ENCODE results near the gene EXOC6B.
"Not testable (repeated sequence)": the region's sequence is repeated elsewhere in the genome, so short reads cannot be mapped to it uniquely, and the experiment has no call there.

Gene EXOC6B

GRCh38 chr2:72539071-72539552, 286.7 kb downstream of the EXOC6B start:
- DNase-seq, result no peak

DNA sequence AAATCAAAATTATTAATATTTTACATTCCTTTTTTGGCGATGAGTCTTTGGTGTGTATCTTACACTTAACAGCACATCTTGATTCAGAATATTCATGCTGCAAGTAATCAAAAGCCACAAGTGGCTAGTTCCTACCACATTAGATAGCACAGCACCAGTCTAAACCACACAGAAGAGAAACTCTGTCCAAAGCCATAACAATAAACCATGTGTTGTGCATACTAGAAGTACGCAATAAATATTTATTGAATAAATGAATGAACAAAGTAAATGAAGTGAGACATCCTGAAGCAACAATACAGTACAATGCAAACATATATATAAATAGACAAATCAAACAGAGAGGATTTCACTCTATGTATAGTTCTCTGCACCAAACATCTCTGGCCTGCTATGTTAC, 287.3 kb downstream of the EXOC6B start:
- DNase-seq, result no peak

DNA sequence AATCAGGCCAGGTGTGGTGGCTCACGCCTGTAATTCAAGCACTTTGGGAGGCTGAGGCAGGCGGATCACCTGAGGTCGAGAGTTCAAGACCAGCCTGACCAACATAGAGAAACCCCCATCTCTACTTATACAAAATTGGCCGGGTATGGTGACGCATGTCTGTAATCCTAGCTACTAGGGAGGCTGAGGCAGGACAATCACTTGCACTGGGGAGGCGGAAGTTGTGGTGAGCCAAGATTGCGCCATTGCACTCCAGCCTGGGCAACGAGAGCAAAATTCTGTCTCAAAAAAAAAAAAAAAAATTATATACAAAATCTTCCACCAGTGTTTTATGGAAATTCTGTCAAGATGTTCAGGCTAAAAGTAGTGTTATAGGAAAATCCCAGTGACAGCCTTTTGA, 290.2 kb downstream of the EXOC6B start:
- DNase-seq, result peak in 2 of 3 donors; percentile 1 to 3

DNA sequence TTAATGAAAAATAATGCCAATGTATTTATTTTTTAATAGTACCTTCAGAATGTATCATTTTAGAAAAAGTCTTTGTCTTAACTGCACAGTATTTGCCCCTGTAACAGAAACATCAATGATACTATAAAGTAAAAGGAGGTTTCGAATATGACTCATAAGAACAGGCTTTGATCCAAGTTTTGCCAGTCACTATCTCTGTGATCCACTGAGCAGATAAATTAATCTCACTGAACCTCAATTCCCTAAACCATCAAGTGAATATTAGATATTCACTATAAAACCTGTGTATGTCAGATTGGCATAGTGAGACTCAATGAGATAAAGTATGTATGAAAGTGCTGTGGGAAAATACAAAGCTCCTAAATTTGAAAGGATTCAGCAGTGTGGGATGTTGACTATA, 292.1 kb downstream of the EXOC6B start:
- DNase-seq, result no peak

- no peak for DNase-seq
Observed at GRCh38 chr2:72527424-72527823, 298.4 kb downstream of the EXOC6B start.

GRCh38 chr2:72526623-72527022, 299.2 kb downstream of the EXOC6B start:
- DNase-seq, result no peak

GRCh38 chr2:72524071-72524470, 301.8 kb downstream of the EXOC6B start:
- no peak for DNase-seq

DNA sequence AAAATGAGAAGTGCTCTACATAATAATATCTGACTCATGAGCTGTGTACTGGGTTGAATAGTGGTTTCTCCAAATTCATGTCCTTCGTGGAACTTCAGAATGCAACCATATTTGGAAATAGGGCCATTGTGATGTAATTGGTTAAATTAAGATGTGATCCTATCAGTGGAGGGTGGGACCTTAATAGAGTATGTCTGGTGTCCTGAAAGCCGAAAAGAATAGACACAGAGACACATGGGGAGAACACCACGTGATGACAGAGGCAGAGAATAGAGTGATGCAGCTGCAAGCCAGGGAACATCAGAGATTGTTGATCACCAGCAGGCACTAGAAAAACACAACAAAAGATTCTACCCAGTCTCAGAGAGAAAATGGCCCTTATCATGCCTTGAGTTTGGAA, 310.1 kb downstream of the EXOC6B start:
- no peak for DNase-seq

- no peak for DNase-seq
Observed at GRCh38 chr2:72513011-72513410, 312.8 kb downstream of the EXOC6B start.

- DNase-seq, result no peak
Observed at GRCh38 chr2:72512376-72512775, 313.5 kb downstream of the EXOC6B start.

DNA sequence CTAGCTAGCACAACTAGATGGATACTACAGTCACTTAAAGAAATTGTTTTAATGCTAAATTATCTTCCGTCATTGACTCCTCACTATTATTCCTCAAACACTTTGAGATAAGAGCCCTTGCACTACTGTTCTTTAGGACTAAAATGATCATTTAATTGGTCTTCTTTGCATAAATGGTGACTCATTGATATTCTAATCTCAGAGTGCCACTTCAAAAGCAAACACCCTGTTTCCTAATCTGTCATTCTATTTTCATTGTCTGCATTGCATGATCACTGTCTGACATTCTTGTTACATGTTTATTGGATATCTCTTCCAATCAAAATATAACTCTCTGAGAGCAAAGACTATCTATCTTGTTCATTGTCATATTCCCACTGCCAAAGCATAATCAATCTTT, 313.9 kb downstream of the EXOC6B start:
- no peak for DNase-seq

GRCh38 chr2:72497763-72498162, 328.1 kb downstream of the EXOC6B start:
- DNase-seq, result peak in 1 of 3 donors; percentile 1

GRCh38 chr2:72496479-72496878, 329.4 kb downstream of the EXOC6B start:
- no peak for DNase-seq

- DNase-seq, result no peak
Observed at GRCh38 chr2:72494392-72494791, 331.4 kb downstream of the EXOC6B start.

- not testable (repeated sequence) for DNase-seq
Observed at GRCh38 chr2:72484622-72485021, 341.2 kb downstream of the EXOC6B start.

DNA sequence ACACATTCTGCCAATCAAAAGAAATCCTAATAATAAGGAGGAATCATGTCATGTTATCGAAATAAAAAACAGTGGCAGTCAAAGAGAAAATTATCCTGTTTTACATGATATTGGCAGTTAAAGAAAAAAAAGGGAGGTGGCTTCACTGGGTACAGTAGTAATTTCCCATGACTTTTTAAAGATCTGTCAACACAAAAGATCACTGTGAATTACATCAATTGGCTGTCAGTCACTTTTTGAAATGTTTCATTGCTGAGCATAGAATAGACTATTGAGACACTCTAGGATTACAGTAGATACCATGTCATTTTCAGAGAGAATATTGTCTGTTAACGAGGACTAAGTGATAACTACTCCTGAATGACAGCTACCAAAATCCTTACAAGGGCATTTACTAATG, 342.5 kb downstream of the EXOC6B start:
- DNase-seq, result no peak

DNA sequence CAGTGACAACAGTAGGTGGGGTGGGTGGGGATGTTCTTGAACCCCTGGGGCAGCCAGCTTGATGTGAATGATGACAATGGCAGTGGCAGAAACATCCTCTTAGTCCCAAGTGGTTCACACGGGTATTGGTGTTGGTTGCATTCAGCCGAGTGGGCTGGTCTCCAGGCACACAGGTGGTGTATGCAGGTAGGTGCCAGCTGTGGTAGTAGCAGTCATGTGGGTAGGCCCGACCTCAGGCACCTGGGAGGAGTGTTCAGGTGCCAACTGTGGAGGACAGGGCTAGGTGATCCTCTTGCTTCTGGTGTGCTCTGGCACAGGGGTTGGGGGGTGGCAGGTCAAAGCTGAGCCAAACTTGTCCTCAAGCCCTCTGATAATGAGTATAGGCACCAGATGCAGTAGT, 350.6 kb downstream of the EXOC6B start:
- no peak for DNase-seq

GRCh38 chr2:72457801-72458516, 367.9 kb downstream of the EXOC6B start:
- no peak for DNase-seq

- no peak for DNase-seq
Observed at GRCh38 chr2:72454189-72454588, 371.6 kb downstream of the EXOC6B start.

DNA sequence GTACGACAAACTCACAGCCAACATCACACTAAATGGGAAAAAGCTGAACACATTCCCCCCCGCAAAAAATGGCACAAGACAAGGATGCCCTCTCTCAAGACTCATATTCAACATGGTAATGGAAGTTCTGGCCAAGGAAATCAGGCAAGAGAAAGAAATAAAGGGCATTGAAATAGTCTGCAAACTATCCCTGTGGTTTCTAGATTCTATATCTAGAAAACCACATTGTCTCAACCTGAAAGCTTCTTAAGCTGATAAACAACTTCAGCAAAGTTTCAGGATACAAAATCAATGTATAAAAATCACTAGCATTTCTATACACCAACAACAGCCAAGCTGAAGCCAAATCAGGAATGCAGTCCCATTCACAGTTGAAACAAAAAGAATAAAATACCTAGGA, 383.6 kb downstream of the EXOC6B start:
- DNase-seq, result no peak

GRCh38 chr2:72439892-72440291, 385.9 kb downstream of the EXOC6B start:
- no peak for DNase-seq

DNA sequence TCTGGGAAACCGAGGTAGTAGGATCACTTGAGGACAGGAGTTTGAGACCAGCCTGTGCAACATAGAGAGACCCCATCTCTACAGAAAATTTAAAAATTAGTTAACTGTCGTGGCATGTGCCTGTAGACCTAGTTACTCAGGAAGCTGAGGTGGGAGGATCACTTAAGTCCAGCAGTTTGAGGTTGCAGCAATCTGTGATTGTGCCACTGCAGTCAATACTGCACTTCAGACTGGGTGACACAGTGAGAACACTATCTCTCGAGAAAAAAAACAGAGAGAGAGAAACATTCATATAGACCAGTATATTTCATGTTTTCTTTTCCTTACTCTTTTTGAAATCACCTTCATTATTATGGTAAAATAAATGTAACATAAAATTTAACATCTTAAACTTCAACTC, 387.5 kb downstream of the EXOC6B start:
- DNase-seq, result no peak

DNA sequence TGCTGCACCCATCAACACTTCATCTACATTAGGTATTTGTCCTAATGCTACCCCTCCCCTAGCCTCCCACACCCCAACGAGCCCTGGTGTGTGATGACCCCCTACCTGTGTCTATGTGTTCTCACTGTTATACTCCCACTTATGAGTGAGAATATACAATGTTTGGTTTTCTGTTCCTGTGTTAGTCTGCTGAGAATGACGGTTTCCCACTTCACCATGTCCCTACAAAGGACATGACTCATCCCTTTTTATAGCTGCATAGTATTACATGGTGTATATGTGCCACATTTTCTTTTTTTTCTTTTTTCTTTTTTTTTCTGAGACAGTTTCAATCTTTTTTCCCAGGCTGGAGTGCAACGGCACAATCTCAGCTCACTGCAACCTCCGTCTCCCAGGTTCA, 394.1 kb downstream of the EXOC6B start:
- no peak for DNase-seq

GRCh38 chr2:72427022-72427861, 398.6 kb downstream of the EXOC6B start:
- DNase-seq, result no peak
